GM12878 (cell line): ENCODE results near the gene CETN1. TPM values are rescaled to one million over a fixed set of nuclear protein-coding genes. Genes with fewer than 3 reads are reported as not detected.

Source experiments
- ATAC-seq: fragments of 200-7000 bp; cut with Tn5 transposase; 3 replicates; pipeline ENCODE4 v1.9.1; 2020; ENCODE audit warnings: mild to moderate bottlenecking, moderate library complexity
- BruUV-seq: library from RNA; stranded (reverse); fragments of 400-500 nt; replicated peaks from 2 replicates; lab custom pipeline; 2021; lab: Mats Ljungman, UMichigan
- CTCF ChIA-PET: fragments of 300-600 bp; sonication (Branson Sonifier 250); formaldehyde crosslinking; extraction: SDS; loops from one replicate; lab custom pipeline; 2021; ENCODE audit warnings: inconsistent platforms; lab: Yijun Ruan, JAX
- POLR2A ChIA-PET: fragments of 350-600 bp; formaldehyde crosslinking; extraction: SDS; loops from one replicate; lab custom pipeline; 2021; ENCODE audit warnings: inconsistent platforms; lab: Charles Lee
- RAD21 ChIA-PET: fragments of 300-600 bp; sonication (Branson Sonifier 250); formaldehyde crosslinking; loops from one replicate; lab custom pipeline; 2023; ENCODE audit warnings: antibody characterized with exemption; ENCODE audit not compliant: unreplicated experiment; lab: Charles Lee
- SMC1A ChIA-PET: fragments of 300-600 bp; sonication (Branson Sonifier 250); formaldehyde crosslinking; loops from one replicate; lab custom pipeline; 2023; ENCODE audit not compliant: unreplicated experiment, uncharacterized antibody; lab: Charles Lee
- DNase-seq: peaks from one replicate; pipeline ENCODE4 v3.0.0-alpha.2; 2011; ENCODE audit warnings: low read depth, low spot score
- FAIRE-seq: peaks from 3 replicates; lab custom pipeline; 2011; peaks lifted over from hg19 to GRCh38; lab: Jason Lieb, UNC
- H2AFZ ChIP-seq: 2 replicates; pipeline ENCODE4 v1.6.0; 2011; ENCODE audit warnings: low read depth, low read length, control low read depth; ENCODE audit not compliant: control insufficient read depth
- H3K27ac ChIP-seq: 2 replicates; pipeline ENCODE4 v1.5.1; 2011; ENCODE audit warnings: control low read depth; ENCODE audit not compliant: control insufficient read depth, insufficient read depth
- H3K27me3 ChIP-seq, 2 experiments: replicated peaks in 1 of 2; 2 replicates each; pipeline versions ENCODE4 v1.6.0 to v1.6.1; 2011; ENCODE audit warnings: low read length in 1 of 2; ENCODE audit not compliant: control insufficient read depth in 2 of 2, insufficient read depth in 2 of 2
- H3K36me3 ChIP-seq, 2 experiments: 2 replicates each; pipeline ENCODE4 v1.5.1; 2011; ENCODE audit warnings: low read length in 1 of 2; ENCODE audit not compliant: control insufficient read depth in 2 of 2, insufficient read depth in 2 of 2
- H3K4me1 ChIP-seq: 2 replicates; pipeline ENCODE4 v1.6.1; 2011; ENCODE audit warnings: mild to moderate bottlenecking, low read length, moderate library complexity, mixed read lengths; ENCODE audit not compliant: control insufficient read depth, insufficient read depth
- H3K4me2 ChIP-seq: 2 replicates; pipeline ENCODE4 v1.6.0; 2011; ENCODE audit warnings: control low read depth; ENCODE audit not compliant: control insufficient read depth, insufficient read depth
- H3K4me3 ChIP-seq: fragments of 200-600 bp; sonication (generic); 2 replicates; pipeline ENCODE4 v1.5.1; 2016
- H3K79me2 ChIP-seq: 2 replicates; pipeline ENCODE4 v1.6.0; 2011; ENCODE audit warnings: low read length; ENCODE audit not compliant: control insufficient read depth, insufficient read depth
- H3K9ac ChIP-seq: 2 replicates; pipeline ENCODE4 v1.8.0; 2011; ENCODE audit warnings: low read length, control low read depth, mixed read lengths; ENCODE audit not compliant: control insufficient read depth, insufficient read depth
- H3K9me3 ChIP-seq: replicated peaks from 3 replicates; pipeline ENCODE4 v1.5.1; 2011; ENCODE audit warnings: mild to moderate bottlenecking, low read length; ENCODE audit not compliant: control insufficient read depth, insufficient read depth
- H4K20me1 ChIP-seq: 2 replicates; pipeline ENCODE4 v1.6.0; 2011; ENCODE audit not compliant: control insufficient read depth, insufficient read depth
- ATF7 ChIP-seq: fragments of 450-650 bp; IDR thresholded peaks from 2 replicates; pipeline ENCODE4 v1.6.1; 2016; ENCODE audit warnings: low read depth, mild to moderate bottlenecking
- CBX3 ChIP-seq: fragments of 200-600 bp; sonication (generic); IDR thresholded peaks from 2 replicates; pipeline ENCODE4 v1.6.1; 2016; ENCODE audit warnings: low read depth, borderline replicate concordance
- CBX5 ChIP-seq: sonication (generic); IDR thresholded peaks from 2 replicates; pipeline ENCODE4 v1.6.1; 2016; ENCODE audit warnings: low read depth, moderate library complexity, mild to moderate bottlenecking, inconsistent platforms
- ESRRA ChIP-seq: IDR thresholded peaks from 2 replicates; pipeline ENCODE4 v1.6.1; 2012; ENCODE audit warnings: mild to moderate bottlenecking, low read length, improper control_type of control experiment
- MAX ChIP-seq: IDR thresholded peaks from 2 replicates; pipeline ENCODE4 v1.6.1; 2012; ENCODE audit warnings: low read depth, low read length, improper control_type of control experiment
- MEF2B ChIP-seq: fragments of 450-650 bp; IDR thresholded peaks from 2 replicates; pipeline ENCODE4 v1.6.1; 2018; ENCODE audit warnings: mild to moderate bottlenecking, moderate library complexity; ENCODE audit not compliant: partially characterized antibody, poor library complexity, severe bottlenecking
- NFYB ChIP-seq: IDR thresholded peaks from 2 replicates; pipeline ENCODE4 v1.6.1; 2011; ENCODE audit warnings: low read depth, mild to moderate bottlenecking, low read length, improper control_type of control experiment, moderate library complexity; ENCODE audit not compliant: insufficient read depth
- NKRF ChIP-seq: fragments of 450-650 bp; conservative IDR thresholded peaks from 2 replicates; pipeline ENCODE4 v1.6.1; 2017; ENCODE audit warnings: mild to moderate bottlenecking, moderate library complexity
- POU2F2 ChIP-seq: IDR thresholded peaks from 3 replicates; pipeline ENCODE4 v1.6.1; 2011; ENCODE audit warnings: low read depth, mild to moderate bottlenecking, low read length, borderline replicate concordance
- SMARCA5 ChIP-seq: fragments of 450-650 bp; IDR thresholded peaks from 2 replicates; pipeline ENCODE4 v1.6.1; 2017; ENCODE audit warnings: mild to moderate bottlenecking
- TCF12 ChIP-seq: IDR thresholded peaks from 2 replicates; pipeline ENCODE4 v1.6.1; 2011; ENCODE audit warnings: low read depth, mild to moderate bottlenecking, low read length
- ZBTB33 ChIP-seq: fragments of 450-650 bp; IDR thresholded peaks from 2 replicates; pipeline ENCODE4 v1.6.1; 2017; ENCODE audit warnings: mild to moderate bottlenecking
- ZNF274 ChIP-seq: IDR thresholded peaks from one replicate; pipeline ENCODE4 v1.8.0; 2011; ENCODE audit not compliant: insufficient read length, insufficient read depth
- WGBS: methylation state at CpG from one replicate; pipeline ENCODE4 v1.1.6; 2016; ENCODE audit warnings: low lambda C conversion rate; ENCODE audit not compliant: insufficient replicate concordance, insufficient coverage; ENCODE audit errors: missing lambda C conversion rate; 5-methylcytosine and 5-hydroxymethylcytosine counted together
- in situ Hi-C: fragments of 300-500 bp; cut with MboI; formaldehyde crosslinking; loops from 9 replicates; pipeline ENCODE4 v1.14.3; 2018; ENCODE audit warnings: mixed read lengths
- intact Hi-C: fragments of 100-400 bp; cut with micrococcal nuclease; formaldehyde crosslinking; loops from one replicate; pipeline ENCODE4 v1.14.2; 2022; ENCODE audit not compliant: unreplicated experiment
- polyA plus RNA-seq, 11 experiments: library from polyadenylated mRNA; depleted of rRNA in 4 of 11; unstranded in 6 of 11; stranded (reverse) in 5 of 11; fragments of >200 nt; fragmentation: Nextera tagmentation in 4 of 11; fragmentation: Illumina TruSeq in 1 of 11; extraction: Ambion mirVana in 4 of 11; extraction: Trizol in 1 of 11; gene quantifications; 1 replicate in 1 of 11; 2 replicates in 10 of 11; pipeline versions ENCODE4 v1.2.1 to v1.2.3, GENCODE V29; 2011 to 2016; ENCODE audit warnings: inconsistent platforms in 2 of 11, missing spikeins in 2 of 11, low read depth in 1 of 11
- total RNA-seq, 4 experiments: library from RNA; depleted of rRNA in 3 of 4; stranded (reverse); fragments of >200 nt in 3 of 4; fragmentation: Illumina TruSeq in 1 of 4; extraction: Trizol in 1 of 4; gene quantifications; 2 replicates each; pipeline versions ENCODE4 v1.2.1 to v1.2.3, GENCODE V29; 2013 to 2021

The CETN1 gene
- total and polyA plus RNA-seq, 10 of the 15 experiments (the other 5 are each of a cell fraction or from before 2014, with no cell fraction given): not detected

GRCh38 chr18:615092-615521 is 34.9 kb downstream of the CETN1 start:
- ChIA-PET RAD21 (interaction anchor here (1.3 to 1.9 kb wide), 6 partner anchors 90 to 367 kb away, joined by 3 to 10 read pairs (median 6); no protein-coding TSS in a partner anchor), POLR2A (no interaction called here), SMC1A (interaction anchor here (0.8 to 2.9 kb wide), 9 partner anchors 9 to 348 kb away, joined by 3 to 17 read pairs (median 3); partner anchors contain the start of gene THOC1), CTCF (interaction anchor here (0.6 to 2.5 kb wide), 19 partner anchors 9 to 501 kb away, joined by 3 to 13 read pairs (median 3); no protein-coding TSS in a partner anchor)
- Histone ChIP-seq H3K4me3 (no peak overlapping the region), H3K4me2 (no peak overlapping the region), H3K79me2 (no peaks in the 10 kb centered on the region), H3K27ac (no peak overlapping the region), H3K9ac (no peak overlapping the region), H3K36me3 (no peaks in the 10 kb centered on the region), H3K4me1 (no peaks in the 10 kb centered on the region), H3K9me3 (no peaks in the 10 kb centered on the region), H2AFZ (no peak overlapping the region), H4K20me1 (no peaks in the 10 kb centered on the region), H3K27me3 (no peaks in the 10 kb centered on the region)
- ATAC-seq (no peak), DNase-seq (no peak), FAIRE-seq (no peak)
- WGBS: 24% methylated on average over 5 of the region's 5 CpGs
- TF ChIP-seq ATF7 (peak; percentile 58), ZNF274 (no peak), TCF12 (no peak), ESRRA (no peak)
- intact Hi-C loops (loop anchor here (5.0 kb wide), 3 partner anchors 118 to 348 kb away; partner anchors contain the start of gene THOC1), in situ Hi-C loops (loop anchor here (10.0 kb wide), 1 partner anchor 330 kb away; no protein-coding TSS in a partner anchor)
- BruUV-seq: no TSS peak

GRCh38 chr18:615773-616172 is 35.6 kb downstream of the CETN1 start:
- Histone ChIP-seq H3K4me3 (no peak overlapping the region), H3K79me2 (no peaks in the 10 kb centered on the region), H3K9me3 (no peaks in the 10 kb centered on the region), H3K27me3 (no peaks in the 10 kb centered on the region), H3K4me1 (no peaks in the 10 kb centered on the region), H3K36me3 (no peaks in the 10 kb centered on the region), H4K20me1 (no peaks in the 10 kb centered on the region), H3K9ac (no peak overlapping the region), H3K4me2 (no peak overlapping the region), H3K27ac (no peak overlapping the region), H2AFZ (no peak overlapping the region)
- in situ Hi-C loops (loop anchor here (10.0 kb wide), 1 partner anchor 331 kb away; no protein-coding TSS in a partner anchor), intact Hi-C loops (loop anchor here (5.0 kb wide), 3 partner anchors 118 to 348 kb away; partner anchors contain the start of gene THOC1)
- ChIA-PET RAD21 (interaction anchor here (0.6 to 1.9 kb wide), 9 partner anchors 9 to 430 kb away, joined by 3 to 10 read pairs (median 3); no protein-coding TSS in a partner anchor), POLR2A (no interaction called here), SMC1A (interaction anchor here (0.8 to 2.9 kb wide), 6 partner anchors 9 to 456 kb away, joined by 3 to 17 read pairs (median 4); no protein-coding TSS in a partner anchor), CTCF (interaction anchor here (0.7 to 2.5 kb wide), 20 partner anchors 8 to 502 kb away, joined by 3 to 13 read pairs (median 4); no protein-coding TSS in a partner anchor)
- no TSS peak for BruUV-seq
- ATAC-seq: no peak
- no peak for DNase-seq
- no peak for FAIRE-seq
- WGBS: 26% methylated on average over 4 of the region's 4 CpGs
- no peak for TF ChIP-seq CBX5
- no peak for TF ChIP-seq NKRF
- TF ChIP-seq NFYB: no peak
- TF ChIP-seq MAX: no peak
- no peak for TF ChIP-seq SMARCA5
- TF ChIP-seq ZBTB33: no peak
- TF ChIP-seq POU2F2: no peak
- no peak for TF ChIP-seq MEF2B
- no peak for TF ChIP-seq CBX3
